Caki2 (cell line): ENCODE results near the gene TMEM54. TPM values are rescaled to one million over a fixed set of nuclear protein-coding genes. Genes with fewer than 3 reads are reported as not detected.

ENCODE experiments used
- DNase-seq: peaks from one replicate; pipeline ENCODE4 v3.0.0-alpha.2; 2015; ENCODE audit warnings: low read depth
- in situ Hi-C: cut with HindIII; loops from 2 replicates; pipeline ENCODE4 v1.10.0; 2016; ENCODE audit warnings: low sequenced_read_pairs, low pct_unique_long_range_greater_than_20kb, mixed read lengths
- total RNA-seq: library from RNA; depleted of rRNA; stranded (reverse); fragments of >200 nt; shearing (Covaris generic); gene quantifications from 2 replicates; pipeline ENCODE4 v1.2.3, GENCODE V29; 2014; ENCODE audit warnings: low replicate concordance

The TMEM54 gene
- total RNA-seq, 1 experiment from 2014 or later, result 188 TPM

- no peak for DNase-seq
- in situ Hi-C loops, result no loop called here
Measured at GRCh38 chr1:32871364-32872191, 29.6 kb downstream of the TMEM54 start.

- DNase-seq, result no peak
- in situ Hi-C loops, result no loop called here
Measured at GRCh38 chr1:32870615-32871363, 30.4 kb downstream of the TMEM54 start, which contains the start of gene FNDC5. FNDC5 (minus strand) TSS chr1:32870912.

GRCh38 chr1:32869923-32870614 is 31.1 kb downstream of the TMEM54 start:
- DNase-seq, result no peak
- in situ Hi-C loops, result no loop called here

- no peak for DNase-seq
- in situ Hi-C loops, result no loop called here
Measured at GRCh38 chr1:32868806-32869455, 32.3 kb downstream of the TMEM54 start.

GRCh38 chr1:32868085-32868484 is 33.1 kb downstream of the TMEM54 start:
- in situ Hi-C loops, result no loop called here
- DNase-seq, result no peak

GRCh38 chr1:32867671-32868070 is 33.5 kb downstream of the TMEM54 start:
- no peak for DNase-seq
- in situ Hi-C loops, result no loop called here

GRCh38 chr1:32867151-32867550 is 34.0 kb downstream of the TMEM54 start:
- in situ Hi-C loops, result no loop called here
- DNase-seq, result no peak

- DNase-seq, result no peak
- in situ Hi-C loops, result no loop called here
Measured at GRCh38 chr1:32865639-32866405, 35.4 kb downstream of the TMEM54 start.

GRCh38 chr1:32864375-32865019 is 36.7 kb downstream of the TMEM54 start:
- in situ Hi-C loops, result no loop called here
- DNase-seq, result no peak

- in situ Hi-C loops, result no loop called here
- no peak for DNase-seq
Measured at GRCh38 chr1:32863881-32864245, 37.3 kb downstream of the TMEM54 start.

GRCh38 chr1:32863218-32863880 is 37.8 kb downstream of the TMEM54 start:
- in situ Hi-C loops, result no loop called here
- DNase-seq, result no peak

GRCh38 chr1:32861904-32862695 is 39.1 kb downstream of the TMEM54 start:
- in situ Hi-C loops, result no loop called here
- no peak for DNase-seq

- no peak for DNase-seq
- in situ Hi-C loops, result no loop called here
Measured at GRCh38 chr1:32860566-32860965, 40.6 kb downstream of the TMEM54 start.

GRCh38 chr1:32859915-32860314 is 41.3 kb downstream of the TMEM54 start:
- no peak for DNase-seq
- in situ Hi-C loops, result no loop called here

- DNase-seq, result no peak
- in situ Hi-C loops, result no loop called here
Measured at GRCh38 chr1:32858791-32859190, 42.4 kb downstream of the TMEM54 start.

- in situ Hi-C loops, result no loop called here
- no peak for DNase-seq
Measured at GRCh38 chr1:32858136-32858535, 43.1 kb downstream of the TMEM54 start.
